Fibroblast of pulmonary artery (primary cell): ENCODE data around the gene ACADS.

Source experiments
- DNase-seq: peaks from one replicate; pipeline ENCODE4 v3.0.0-alpha.2; 2010; ENCODE audit warnings: low read depth
- H3K4me3 ChIP-seq: replicated peaks from 2 replicates; pipeline ENCODE4 v1.5.1; 2011; ENCODE audit warnings: low read depth, mild to moderate bottlenecking, control low read depth, low read length, moderate library complexity
- CTCF ChIP-seq: IDR thresholded peaks from 2 replicates; pipeline ENCODE4 v1.5.1; 2011; ENCODE audit warnings: mild to moderate bottlenecking, control low read depth, low read length, inconsistent platforms; ENCODE audit errors: missing control alignments

ACADS gene

GRCh38 chr12:120725659-120726509 is at the start of gene ACADS:
ACADS (plus strand) TSS chr12:120725826; CDS start chr12:120725886, 60 bp downstream.
- TF ChIP-seq CTCF, result no peak
- peak within 1 kb of the TSS; percentile 60 for H3K4me3 ChIP-seq
- peak; percentile 77 for DNase-seq

DNA sequence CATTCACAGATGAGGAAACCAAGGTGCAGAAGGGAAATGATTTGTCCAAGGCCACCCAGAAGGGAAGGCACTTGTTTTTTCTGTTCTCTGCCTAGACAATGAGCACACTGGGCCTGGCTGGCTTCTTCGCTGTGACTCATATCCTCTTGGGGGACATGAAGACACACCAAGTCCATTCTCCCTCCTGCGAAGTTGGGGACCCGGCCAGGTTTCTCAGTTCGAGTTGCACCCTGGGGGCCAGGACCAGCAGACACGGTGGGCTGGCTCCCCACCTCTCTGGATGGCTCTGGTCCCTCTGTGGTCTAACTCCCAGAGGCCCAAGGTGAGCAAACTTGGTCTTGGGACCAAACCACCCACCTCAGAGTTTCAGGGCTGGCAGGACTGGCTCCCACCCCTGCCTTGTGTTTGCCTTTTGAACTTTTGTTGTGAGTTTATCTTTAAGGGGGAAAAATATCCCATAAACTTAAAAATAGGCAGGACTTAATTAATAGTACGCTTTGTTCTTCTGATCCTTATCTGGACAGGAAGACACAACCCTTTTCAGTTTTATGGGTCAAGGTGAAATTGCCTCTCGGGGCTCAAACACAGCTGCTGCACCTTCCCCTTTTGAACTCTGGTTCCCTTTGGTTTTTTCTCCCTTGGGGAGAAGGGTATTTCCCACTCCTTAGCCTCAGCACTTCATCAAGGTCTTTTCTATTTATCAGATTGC is 47.7 kb upstream of the ACADS start:
- no peak for TF ChIP-seq CTCF
- H3K4me3 ChIP-seq, result no peak overlapping the region
- DNase-seq, result peak; percentile 56

DNA sequence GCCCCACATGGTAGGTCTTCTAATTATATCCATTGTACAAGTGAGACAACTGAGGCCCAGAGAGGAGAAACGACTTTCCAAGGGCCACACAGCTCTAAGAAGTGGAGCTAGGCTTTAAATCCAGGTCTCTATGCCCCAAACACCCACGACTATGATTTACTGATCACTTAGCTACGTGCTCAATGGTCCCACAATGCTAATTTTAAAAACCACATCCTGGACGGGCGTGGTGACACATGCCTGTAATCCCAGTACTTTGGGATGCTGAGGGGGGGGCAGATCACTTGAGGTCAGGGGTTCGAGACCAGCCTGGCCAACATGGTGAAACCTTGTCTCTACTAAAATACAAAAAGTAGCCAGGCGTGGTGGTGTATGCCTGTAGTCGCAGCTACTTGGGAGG is 47.1 kb upstream of the ACADS start:
- TF ChIP-seq CTCF, result no peak
- no peak for DNase-seq
- H3K4me3 ChIP-seq, result no peak overlapping the region

DNA sequence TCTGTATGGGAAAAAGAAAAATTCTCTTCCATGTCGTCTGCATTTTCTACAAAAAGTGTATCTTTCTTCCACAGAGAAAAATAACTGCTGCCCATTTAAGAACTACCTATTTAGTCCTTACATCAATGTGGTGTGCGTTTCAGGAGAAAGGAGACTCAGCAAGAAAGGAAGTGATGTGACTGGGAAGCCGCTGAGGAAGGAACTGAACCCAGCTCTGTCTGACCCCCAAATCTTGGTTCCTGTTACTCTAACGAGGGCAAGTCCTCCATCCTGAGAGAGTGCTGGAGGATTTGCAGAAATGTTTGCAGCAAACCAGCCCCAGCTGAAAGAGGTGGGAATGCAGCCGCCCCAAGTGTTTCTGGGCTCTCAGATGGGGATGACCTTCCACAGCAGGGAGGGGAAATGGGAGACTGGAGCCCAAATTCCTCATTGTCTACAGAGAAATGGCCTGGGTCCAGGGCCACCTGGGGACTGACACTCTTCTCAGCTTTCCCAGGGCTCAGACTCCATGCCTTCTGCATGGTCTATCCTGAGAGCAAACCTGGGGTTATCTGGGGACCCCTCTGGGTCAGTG is 45.4 kb upstream of the ACADS start:
- TF ChIP-seq CTCF, result no peak
- no peak for DNase-seq
- H3K4me3 ChIP-seq, result no peak overlapping the region

DNA sequence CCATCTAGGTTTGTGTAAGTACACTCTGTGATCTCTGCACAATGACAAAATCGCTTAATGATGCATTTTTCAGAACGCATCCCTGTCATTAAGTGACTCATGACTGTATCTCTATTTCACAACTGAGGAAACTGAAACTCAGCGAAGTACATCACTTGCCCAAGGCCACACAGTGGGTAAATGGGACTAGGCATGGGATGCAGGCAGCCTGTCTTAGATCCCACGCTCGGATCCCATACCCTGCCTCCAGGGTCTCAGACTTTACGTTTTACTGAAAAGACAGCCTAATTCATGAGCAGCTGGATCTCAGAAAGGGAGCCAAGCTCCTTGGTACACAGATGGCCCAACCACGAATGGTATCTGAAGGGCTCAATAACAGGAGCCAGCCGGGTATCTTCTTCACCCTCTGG is 41.1 kb upstream of the ACADS start:
- no peak overlapping the region for H3K4me3 ChIP-seq
- peak; percentile 32 for DNase-seq
- no peak for TF ChIP-seq CTCF

DNA sequence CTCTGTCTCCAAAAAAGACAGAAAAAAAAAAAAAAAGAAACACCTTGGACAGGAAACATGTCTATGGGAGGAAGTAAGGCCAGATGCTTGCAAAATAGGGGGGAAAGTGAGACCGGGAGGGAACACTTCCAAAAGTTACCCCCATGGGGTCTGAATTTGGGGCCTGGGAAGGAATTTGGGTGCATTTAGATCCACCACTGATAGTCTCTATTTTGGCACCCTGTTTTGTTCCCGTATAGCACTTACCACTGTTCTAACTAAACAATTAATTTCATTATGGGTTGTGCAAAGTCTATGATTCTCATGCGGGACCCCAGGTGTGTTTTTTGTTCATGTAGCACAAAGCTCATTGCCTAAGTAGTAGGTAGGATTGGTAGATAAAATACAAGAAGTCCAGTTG is 40.1 kb upstream of the ACADS start:
- DNase-seq, result no peak
- no peak for TF ChIP-seq CTCF
- no peak overlapping the region for H3K4me3 ChIP-seq
